A549 (cell line): ENCODE measurements around the gene FBXL7. TPM values are rescaled to one million over a fixed set of nuclear protein-coding genes. Genes with fewer than 3 reads are reported as not detected.

ENCODE experiments used
- ATAC-seq, 2 experiments: fragments of 200-7000 bp in 1 of 2; fragments of >200 bp in 1 of 2; cut with Nextera tagmentation in 1 of 2; cut with Tn5 transposase in 1 of 2; 3 replicates each; pipeline versions ENCODE4 v1.8.0 to v1.9.1; 2018 to 2020; ENCODE audit warnings: mild to moderate bottlenecking in 1 of 2, moderate library complexity in 1 of 2
- CTCF ChIA-PET: fragments of 300-600 bp; sonication (Branson Sonifier 250); formaldehyde crosslinking; extraction: SDS; loops from one replicate; lab custom pipeline; 2021; ENCODE audit warnings: antibody characterized with exemption, inconsistent platforms; lab: Yijun Ruan, JAX
- POLR2A ChIA-PET: fragments of 350-600 bp; formaldehyde crosslinking; extraction: SDS; loops from one replicate; lab custom pipeline; 2021; ENCODE audit warnings: antibody characterized with exemption, inconsistent platforms; lab: Yijun Ruan, JAX
- DNase-seq, 2 experiments: peaks; one replicate each; pipeline versions ENCODE4 v3.0.0 to v3.0.0-alpha.2; 2011 to 2016; ENCODE audit warnings: low read depth in 1 of 2, low spot score in 1 of 2
- FAIRE-seq: peaks from 2 replicates; lab custom pipeline; 2011; peaks lifted over from hg19 to GRCh38; lab: Jason Lieb, UNC
- H3K27ac ChIP-seq, 2 experiments: fragments of >200 bp; sonication (Bioruptor Twin); formaldehyde crosslinking; 3 replicates each; pipeline ENCODE4 v1.5.1; 2016 to 2017
- H3K4me1 ChIP-seq: fragments of >200 bp; sonication (Bioruptor Twin); formaldehyde crosslinking; 3 replicates; pipeline ENCODE4 v1.6.1; 2016
- H3K4me2 ChIP-seq: fragments of >200 bp; sonication (Bioruptor Twin); formaldehyde crosslinking; 3 replicates; pipeline ENCODE4 v1.6.1; 2016
- H3K4me3 ChIP-seq: fragments of >200 bp; sonication (Bioruptor Twin); formaldehyde crosslinking; 3 replicates; pipeline ENCODE4 v1.5.1; 2016
- H3K9me3 ChIP-seq: fragments of >200 bp; sonication (Bioruptor Twin); formaldehyde crosslinking; 3 replicates; pipeline ENCODE4 v1.6.1; 2016
- ATOH8 ChIP-seq: fragments of 250-450 bp; sonication (Bioruptor Pico); IDR thresholded peaks from 2 replicates; pipeline ENCODE4 v1.5.0; 2020; ENCODE audit warnings: low read depth, mild to moderate bottlenecking, moderate library complexity
- BHLHE40 ChIP-seq: IDR thresholded peaks from 2 replicates; pipeline ENCODE4 v1.6.1; 2012; ENCODE audit warnings: low read depth, low read length, inconsistent platforms
- CHD4 ChIP-seq: fragments of 200-600 bp; sonication (generic); IDR thresholded peaks from 2 replicates; pipeline ENCODE4 v1.6.1; 2016; ENCODE audit warnings: antibody characterized with exemption, mild to moderate bottlenecking, borderline replicate concordance
- EHF ChIP-seq: fragments of 250-450 bp; sonication (Bioruptor Pico); IDR thresholded peaks from 2 replicates; pipeline ENCODE4 v1.5.0; 2020; ENCODE audit warnings: mild to moderate bottlenecking
- ESRRA ChIP-seq: fragments of 150-350 bp; IDR thresholded peaks from 2 replicates; pipeline ENCODE4 v1.6.1; 2014; ENCODE audit warnings: mild to moderate bottlenecking, low read length, borderline replicate concordance
- FOSB ChIP-seq: fragments of 250-450 bp; sonication (Bioruptor Pico); IDR thresholded peaks from 2 replicates; pipeline ENCODE4 v1.5.0; 2020; ENCODE audit warnings: mild to moderate bottlenecking, moderate library complexity
- FOSL2 ChIP-seq, 2 experiments: fragments of 450-650 bp in 1 of 2; fragments of >200 bp in 1 of 2; sonication (Bioruptor Twin) in 1 of 2; formaldehyde crosslinking; IDR thresholded peaks; 2 replicates each; pipeline versions ENCODE4 v1.5.0 to v1.6.1; 2016 to 2020; ENCODE audit warnings: mild to moderate bottlenecking in 1 of 2, moderate library complexity in 1 of 2
- FOXS1 ChIP-seq: fragments of 250-450 bp; sonication (Bioruptor Pico); IDR thresholded peaks from 2 replicates; pipeline ENCODE4 v1.5.0; 2020; ENCODE audit warnings: mild to moderate bottlenecking, moderate library complexity
- GATA3 ChIP-seq: IDR thresholded peaks from 2 replicates; pipeline ENCODE4 v1.6.1; 2012; ENCODE audit warnings: borderline replicate concordance
- HDAC2 ChIP-seq: fragments of 200-600 bp; sonication (generic); IDR thresholded peaks from 2 replicates; pipeline ENCODE4 v1.6.1; 2016
- HOXA7 ChIP-seq: fragments of 250-450 bp; sonication (Bioruptor Pico); IDR thresholded peaks from 2 replicates; pipeline ENCODE4 v1.5.0; 2020; ENCODE audit warnings: mild to moderate bottlenecking, moderate library complexity
- HOXB13 ChIP-seq: fragments of 250-450 bp; sonication (Bioruptor Pico); IDR thresholded peaks from 2 replicates; pipeline ENCODE4 v1.5.0; 2020; ENCODE audit warnings: low read depth, mild to moderate bottlenecking, moderate library complexity
- HOXB5 ChIP-seq: fragments of 250-450 bp; sonication (Bioruptor Pico); IDR thresholded peaks from 2 replicates; pipeline ENCODE4 v1.5.0; 2020; ENCODE audit warnings: mild to moderate bottlenecking, moderate library complexity
- JUNB ChIP-seq: fragments of >200 bp; sonication (Bioruptor Twin); formaldehyde crosslinking; IDR thresholded peaks from 2 replicates; pipeline ENCODE4 v1.6.1; 2016
- MAFK ChIP-seq: fragments of 450-650 bp; IDR thresholded peaks from 2 replicates; pipeline ENCODE4 v1.6.1; 2014; ENCODE audit not compliant: partially characterized antibody
- MAZ ChIP-seq: fragments of 150-350 bp; IDR thresholded peaks from 2 replicates; pipeline ENCODE4 v1.6.1; 2014; ENCODE audit warnings: antibody characterized with exemption, low read depth, low read length, borderline replicate concordance
- MYC ChIP-seq: IDR thresholded peaks from 2 replicates; pipeline ENCODE4 v1.6.1; 2012; ENCODE audit warnings: mild to moderate bottlenecking, inconsistent platforms, low read length, improper control_type of control experiment, borderline replicate concordance
- NFE2L2 ChIP-seq: fragments of 150-350 bp; conservative IDR thresholded peaks from 2 replicates; pipeline ENCODE4 v1.6.1; 2014; ENCODE audit warnings: low read length
- PHF8 ChIP-seq: fragments of 200-600 bp; sonication (generic); IDR thresholded peaks from 2 replicates; pipeline ENCODE4 v1.6.1; 2016; ENCODE audit warnings: low read depth, mild to moderate bottlenecking, antibody characterized with exemption, moderate library complexity, borderline replicate concordance
- POLR2A ChIP-seq: IDR thresholded peaks from 2 replicates; pipeline ENCODE4 v1.6.1; 2012; ENCODE audit warnings: mild to moderate bottlenecking, low read length
- POLR2AphosphoS2 ChIP-seq: conservative IDR thresholded peaks from 2 replicates; pipeline ENCODE4 v1.6.1; 2012; ENCODE audit warnings: low read length, improper control_type of control experiment, inconsistent platforms
- RAD21 ChIP-seq, 2 experiments: fragments of >200 bp in 1 of 2; sonication (Bioruptor Twin) in 1 of 2; formaldehyde crosslinking in 1 of 2; IDR thresholded peaks in 1 of 2; conservative IDR thresholded peaks in 1 of 2; 2 replicates in 1 of 2; 3 replicates in 1 of 2; pipeline ENCODE4 v1.6.1; 2012 to 2018; ENCODE audit warnings: inconsistent platforms in 1 of 2
- RFX5 ChIP-seq: fragments of 450-650 bp; IDR thresholded peaks from 2 replicates; pipeline ENCODE4 v1.7.1; 2014; ENCODE audit warnings: antibody characterized with exemption, mild to moderate bottlenecking, moderate library complexity
- SMC3 ChIP-seq: fragments of >200 bp; sonication (Bioruptor Twin); formaldehyde crosslinking; IDR thresholded peaks from 3 replicates; pipeline ENCODE4 v1.6.1; 2018; ENCODE audit warnings: inconsistent platforms
- TP53 ChIP-seq: fragments of 250-450 bp; sonication (Bioruptor Pico); IDR thresholded peaks from 2 replicates; pipeline ENCODE4 v1.5.0; 2021; ENCODE audit warnings: mild to moderate bottlenecking, moderate library complexity
- ZC3H11A ChIP-seq: fragments of 450-650 bp; IDR thresholded peaks from 2 replicates; pipeline ENCODE4 v1.6.1; 2014; ENCODE audit warnings: antibody characterized with exemption, mild to moderate bottlenecking
- ZNF302 ChIP-seq: fragments of 250-450 bp; sonication (Bioruptor Pico); IDR thresholded peaks from 2 replicates; pipeline ENCODE4 v1.9.0; 2021; ENCODE audit warnings: inconsistent platforms, mild to moderate bottlenecking, moderate library complexity
- ZSCAN20 ChIP-seq: fragments of 250-450 bp; sonication (Bioruptor Pico); IDR thresholded peaks from 2 replicates; pipeline ENCODE4 v1.8.0; 2022; ENCODE audit warnings: mild to moderate bottlenecking, moderate library complexity
- WGBS: methylation state at CpG from one replicate; pipeline ENCODE4 v1.1.6; 2017; ENCODE audit errors: missing lambda C conversion rate; 5-methylcytosine and 5-hydroxymethylcytosine counted together
- polyA plus RNA-seq, 4 experiments: library from polyadenylated mRNA; depleted of rRNA in 3 of 4; stranded (reverse); fragments of >200 nt; fragmentation: RNase III in 1 of 4; extraction: RNeasy Plus Mini Kit Qiagen cat#74134 plus additional on column Dnase treatment in 1 of 4; gene quantifications; 2 replicates in 3 of 4; 3 replicates in 1 of 4; pipeline ENCODE4 v1.2.3, GENCODE V29; 2011 to 2017
- TF ChIP-seq, protein P1 (sequence below): IDR thresholded peaks from 2 replicates; pipeline ENCODE4 v1.6.1; 2012; ENCODE audit warnings: low read depth, borderline replicate concordance
- TF ChIP-seq, protein P2 (sequence below): IDR thresholded peaks from 2 replicates; pipeline ENCODE4 v1.6.1; 2012
- TF ChIP-seq, protein P3 (sequence below): IDR thresholded peaks from 2 replicates; pipeline ENCODE4 v1.6.1; 2012
- TF ChIP-seq, protein P4 (sequence below): fragments of >200 bp; sonication (Bioruptor Twin); formaldehyde crosslinking; IDR thresholded peaks from 3 replicates; pipeline ENCODE4 v1.6.1; 2016
- TF ChIP-seq, protein P5 (sequence below): fragments of 450-650 bp; IDR thresholded peaks from 2 replicates; pipeline ENCODE4 v1.6.1; 2014; ENCODE audit warnings: antibody characterized with exemption

FBXL7 gene
- polyA plus RNA-seq, 2 of the 4 experiments (the other 2 are of a cell fraction) = 0.90 to 1.7 TPM

GRCh38 chr5:15516486-15516885 is 16.5 kb downstream of the FBXL7 start:
- Histone ChIP-seq H3K4me3 (no peak overlapping the region), H3K4me2 (no peak overlapping the region), H3K27ac (no peak overlapping the region), H3K4me1 (no peaks in the 10 kb centered on the region), H3K9me3 (no peaks in the 10 kb centered on the region)
- no peak for DNase-seq
- no peak for FAIRE-seq
- POLR2A ChIA-PET = no interaction called here
- CTCF ChIA-PET = no interaction called here
- TF ChIP-seq ZNF302 (CRISPR knock-in tag) (no peak), SMC3 (no peak), TP53 (no peak), HOXA7 (no peak), HDAC2 (no peak), RAD21 (conservative IDR thresholded peaks at IDR 0.05 in 1 of 2, IDR thresholded peaks at IDR 0.05 in 1 of 2) (no peak), MYC (no peak), RFX5 (no peak), GATA3 (no peak), FOSL2 (IDR thresholded peaks at IDR 0.05) (no peak), FOSL2 (CRISPR knock-in tag; IDR thresholded peaks at IDR 0.05) (no peak)
- TF ChIP-seq, protein P1, sequence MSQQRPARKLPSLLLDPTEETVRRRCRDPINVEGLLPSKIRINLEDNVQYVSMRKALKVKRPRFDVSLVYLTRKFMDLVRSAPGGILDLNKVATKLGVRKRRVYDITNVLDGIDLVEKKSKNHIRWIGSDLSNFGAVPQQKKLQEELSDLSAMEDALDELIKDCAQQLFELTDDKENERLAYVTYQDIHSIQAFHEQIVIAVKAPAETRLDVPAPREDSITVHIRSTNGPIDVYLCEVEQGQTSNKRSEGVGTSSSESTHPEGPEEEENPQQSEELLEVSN = no peak
- TF ChIP-seq, protein P2, sequence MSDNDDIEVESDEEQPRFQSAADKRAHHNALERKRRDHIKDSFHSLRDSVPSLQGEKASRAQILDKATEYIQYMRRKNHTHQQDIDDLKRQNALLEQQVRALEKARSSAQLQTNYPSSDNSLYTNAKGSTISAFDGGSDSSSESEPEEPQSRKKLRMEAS = no peak
- TF ChIP-seq, all 56 proteins: peak for 0
- ATAC-seq = no peak
- 50% methylated on average over 12 of the region's 12 CpGs for WGBS

DNA sequence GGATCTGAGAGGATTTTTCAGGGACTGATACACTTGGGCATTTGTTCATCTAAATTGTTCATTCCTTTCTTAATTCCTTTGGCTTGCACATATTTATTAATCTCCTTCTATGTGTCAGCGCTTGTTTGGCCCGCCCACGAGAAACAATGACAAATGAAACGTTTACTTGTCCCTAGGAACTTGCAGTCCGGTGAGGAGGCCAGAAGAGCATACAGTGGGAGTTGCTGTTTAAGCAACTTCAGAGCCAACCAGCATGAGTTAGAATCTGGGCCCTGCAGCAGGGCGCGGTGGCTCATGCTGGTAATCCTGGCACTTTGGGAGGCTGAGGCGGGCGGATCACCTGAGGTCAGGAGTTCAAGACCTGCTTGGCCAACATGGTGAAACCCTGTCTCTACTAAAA is 18.8 kb downstream of the FBXL7 start:
- DNase-seq = no peak
- POLR2A ChIA-PET = no interaction called here
- CTCF ChIA-PET = no interaction called here
- Histone ChIP-seq H3K4me2 (no peak overlapping the region), H3K27ac (no peak overlapping the region), H3K4me1 (no peaks in the 10 kb centered on the region), H3K9me3 (no peaks in the 10 kb centered on the region), H3K4me3 (no peak overlapping the region)
- 68% methylated on average over 9 of the region's 9 CpGs for WGBS
- no peak for FAIRE-seq
- ATAC-seq = no peak
- no peak for TF ChIP-seq BHLHE40
- no peak for TF ChIP-seq ZC3H11A
- no peak for TF ChIP-seq HDAC2
- no peak for TF ChIP-seq ZSCAN20 (CRISPR knock-in tag)
- TF ChIP-seq MAFK = no peak
- TF ChIP-seq, protein P3, sequence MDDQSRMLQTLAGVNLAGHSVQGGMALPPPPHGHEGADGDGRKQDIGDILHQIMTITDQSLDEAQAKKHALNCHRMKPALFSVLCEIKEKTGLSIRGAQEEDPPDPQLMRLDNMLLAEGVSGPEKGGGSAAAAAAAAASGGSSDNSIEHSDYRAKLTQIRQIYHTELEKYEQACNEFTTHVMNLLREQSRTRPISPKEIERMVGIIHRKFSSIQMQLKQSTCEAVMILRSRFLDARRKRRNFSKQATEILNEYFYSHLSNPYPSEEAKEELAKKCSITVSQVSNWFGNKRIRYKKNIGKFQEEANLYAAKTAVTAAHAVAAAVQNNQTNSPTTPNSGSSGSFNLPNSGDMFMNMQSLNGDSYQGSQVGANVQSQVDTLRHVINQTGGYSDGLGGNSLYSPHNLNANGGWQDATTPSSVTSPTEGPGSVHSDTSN = no peak
- TF ChIP-seq FOSB = no peak
- no peak for TF ChIP-seq HOXB5 (CRISPR knock-in tag)
- no peak for TF ChIP-seq CHD4
- TF ChIP-seq, protein P4, sequence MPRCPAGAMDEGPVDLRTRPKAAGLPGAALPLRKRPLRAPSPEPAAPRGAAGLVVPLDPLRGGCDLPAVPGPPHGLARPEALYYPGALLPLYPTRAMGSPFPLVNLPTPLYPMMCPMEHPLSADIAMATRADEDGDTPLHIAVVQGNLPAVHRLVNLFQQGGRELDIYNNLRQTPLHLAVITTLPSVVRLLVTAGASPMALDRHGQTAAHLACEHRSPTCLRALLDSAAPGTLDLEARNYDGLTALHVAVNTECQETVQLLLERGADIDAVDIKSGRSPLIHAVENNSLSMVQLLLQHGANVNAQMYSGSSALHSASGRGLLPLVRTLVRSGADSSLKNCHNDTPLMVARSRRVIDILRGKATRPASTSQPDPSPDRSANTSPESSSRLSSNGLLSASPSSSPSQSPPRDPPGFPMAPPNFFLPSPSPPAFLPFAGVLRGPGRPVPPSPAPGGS = no peak
- TF ChIP-seq FOXS1 (CRISPR knock-in tag) = no peak
- TF ChIP-seq MAZ = no peak
- no peak for TF ChIP-seq NFE2L2
- TF ChIP-seq POLR2A = no peak

DNA sequence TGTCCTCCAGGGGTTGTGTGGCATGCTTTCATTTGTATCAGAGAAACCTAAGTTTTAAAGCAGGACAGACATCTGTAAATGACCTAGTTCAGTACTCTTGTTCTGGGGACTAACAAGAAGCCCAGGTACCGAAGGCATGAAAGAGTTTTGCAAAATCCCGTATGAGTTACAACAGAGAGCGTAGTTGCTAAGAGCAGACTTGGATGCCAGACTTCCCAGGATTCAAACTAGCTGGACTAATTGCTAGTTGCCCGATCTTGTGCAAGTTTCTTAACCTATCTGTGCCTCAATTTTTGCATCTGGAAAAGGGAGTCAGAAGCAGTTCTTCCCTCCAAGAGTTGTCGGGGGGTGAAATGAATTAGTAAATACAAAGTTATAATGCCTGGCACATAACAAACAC is 20.9 kb downstream of the FBXL7 start:
- no peaks in the 10 kb centered on the region for H3K4me1 ChIP-seq
- no peak overlapping the region for H3K4me3 ChIP-seq
- no peak overlapping the region for H3K4me2 ChIP-seq
- POLR2A ChIA-PET = no interaction called here
- FAIRE-seq = no peak
- 47% methylated on average over 5 of the region's 5 CpGs for WGBS
- no peak overlapping the region for H3K27ac ChIP-seq
- CTCF ChIA-PET = no interaction called here
- no peak for DNase-seq
- no peak for ATAC-seq
- no peaks in the 10 kb centered on the region for H3K9me3 ChIP-seq
- TF ChIP-seq ATOH8 (CRISPR knock-in tag) = no peak
- no peak for TF ChIP-seq JUNB
- TF ChIP-seq POLR2AphosphoS2 = no peak
- TF ChIP-seq EHF (CRISPR knock-in tag) = no peak
- TF ChIP-seq NFE2L2 = no peak
- TF ChIP-seq, protein P3 = no peak
- TF ChIP-seq, protein P5, sequence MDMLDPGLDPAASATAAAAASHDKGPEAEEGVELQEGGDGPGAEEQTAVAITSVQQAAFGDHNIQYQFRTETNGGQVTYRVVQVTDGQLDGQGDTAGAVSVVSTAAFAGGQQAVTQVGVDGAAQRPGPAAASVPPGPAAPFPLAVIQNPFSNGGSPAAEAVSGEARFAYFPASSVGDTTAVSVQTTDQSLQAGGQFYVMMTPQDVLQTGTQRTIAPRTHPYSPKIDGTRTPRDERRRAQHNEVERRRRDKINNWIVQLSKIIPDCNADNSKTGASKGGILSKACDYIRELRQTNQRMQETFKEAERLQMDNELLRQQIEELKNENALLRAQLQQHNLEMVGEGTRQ = no peak
- TF ChIP-seq FOXS1 (CRISPR knock-in tag) = no peak
- no peak for TF ChIP-seq ESRRA
- no peak for TF ChIP-seq HOXB13 (CRISPR knock-in tag)
- no peak for TF ChIP-seq HDAC2
- TF ChIP-seq PHF8 = no peak
